Upper lobe of left lung (tissue), 4 donors: Measurements from ENCODE around the gene FOXO4.

Experiments
- EP300 ChIP-seq, 4 donors: sonication (generic); formaldehyde crosslinking; IDR thresholded peaks; one replicate each; pipeline ENCODE4 v1.5.1; 2017; ENCODE audit warnings: antibody characterized with exemption in 4 of 4, control low read depth in 2 of 4
- POLR2AphosphoS5 ChIP-seq, 2 donors: sonication (generic); formaldehyde crosslinking; IDR thresholded peaks; one replicate each; pipeline ENCODE4 v1.5.1; 2017; ENCODE audit warnings: antibody characterized with exemption in 2 of 2

GRCh38 chrX:71053217-71053621 is 42.4 kb upstream of the FOXO4 start:
- TF ChIP-seq EP300 (IDR thresholded peaks at IDR 0.05) (no peak), POLR2AphosphoS5 (IDR thresholded peaks at IDR 0.05) (no peak)
